GM23338 (cell line): ENCODE data around the gene ANTKMT. TPM values are rescaled to one million over a fixed set of nuclear protein-coding genes. Genes with fewer than 3 reads are reported as not detected.
A peak's percentile ranks its signal among the peaks of the same experiment; 100 is the strongest.

ENCODE experiments used
- ATAC-seq: fragments of 200-7000 bp; cut with Tn5 transposase; 3 replicates; pipeline ENCODE4 v1.9.1; 2020
- DNase-seq: peaks from one replicate; pipeline ENCODE4 v3.0.0-alpha.2; 2015; ENCODE audit warnings: low spot score
- H2AFZ ChIP-seq: fragments of 200-600 bp; sonication (generic); 2 replicates; pipeline ENCODE4 v1.8.0; 2016; ENCODE audit warnings: antibody characterized with exemption, mild to moderate bottlenecking, moderate library complexity
- H3F3A ChIP-seq: fragments of 200-600 bp; sonication (generic); replicated peaks from 2 replicates; pipeline ENCODE4 v1.8.0; 2017; ENCODE audit warnings: antibody characterized with exemption, mixed run types, low read depth
- H3K27ac ChIP-seq: fragments of 200-600 bp; sonication (generic); 2 replicates; pipeline ENCODE4 v1.6.1; 2016; ENCODE audit warnings: low read depth
- H3K27me3 ChIP-seq: fragments of 200-600 bp; sonication (generic); 2 replicates; pipeline ENCODE4 v1.8.0; 2016; ENCODE audit warnings: mild to moderate bottlenecking, mixed run types, moderate library complexity; ENCODE audit not compliant: insufficient read depth
- H3K36me3 ChIP-seq: fragments of 200-600 bp; sonication (generic); 2 replicates; pipeline ENCODE4 v1.8.0; 2016; ENCODE audit warnings: mild to moderate bottlenecking; ENCODE audit not compliant: insufficient read depth
- H3K4me1 ChIP-seq: fragments of 200-600 bp; sonication (generic); 2 replicates; pipeline ENCODE4 v1.8.0; 2016; ENCODE audit warnings: mild to moderate bottlenecking, moderate library complexity; ENCODE audit not compliant: insufficient read depth
- H3K4me2 ChIP-seq: fragments of 200-600 bp; sonication (generic); 2 replicates; pipeline ENCODE4 v1.7.1; 2017; ENCODE audit warnings: mixed run types
- H3K4me3 ChIP-seq: fragments of 200-600 bp; sonication (generic); 2 replicates; pipeline ENCODE4 v1.6.1; 2016; ENCODE audit warnings: mixed run types
- H3K79me2 ChIP-seq: fragments of 200-600 bp; sonication (generic); replicated peaks from 2 replicates; pipeline ENCODE4 v1.8.0; 2017; ENCODE audit warnings: mild to moderate bottlenecking; ENCODE audit not compliant: insufficient read depth
- H3K9me2 ChIP-seq: fragments of 200-600 bp; sonication (generic); 2 replicates; pipeline ENCODE4 v1.8.0; 2017; ENCODE audit not compliant: insufficient read depth
- H4K20me1 ChIP-seq: fragments of 200-600 bp; sonication (generic); replicated peaks from 2 replicates; pipeline ENCODE4 v1.8.0; 2017; ENCODE audit warnings: mild to moderate bottlenecking; ENCODE audit not compliant: insufficient read depth
- H3K27ac Mint-ChIP-seq: 2 replicates; pipeline ENCODE4 v1.8.0; 2020; ENCODE audit warnings: inconsistent platforms, mild to moderate bottlenecking, moderate library complexity, mixed read lengths
- H3K27me3 Mint-ChIP-seq: 3 replicates; pipeline ENCODE4 v1.8.0; 2022; ENCODE audit warnings: low read depth, mild to moderate bottlenecking, moderate library complexity, mixed read lengths, inconsistent platforms; ENCODE audit not compliant: insufficient read depth, poor library complexity
- H3K36me3 Mint-ChIP-seq: 3 replicates; pipeline ENCODE4 v1.8.0; 2021; ENCODE audit warnings: low read depth, mild to moderate bottlenecking, inconsistent platforms, moderate library complexity, mixed read lengths
- H3K4me1 Mint-ChIP-seq: 3 replicates; pipeline ENCODE4 v1.8.0; 2020; ENCODE audit warnings: mild to moderate bottlenecking, inconsistent platforms, mixed read lengths
- H3K4me3 Mint-ChIP-seq: 3 replicates; pipeline ENCODE4 v1.8.0; 2021; ENCODE audit warnings: moderate library complexity, mild to moderate bottlenecking, inconsistent platforms, mixed read lengths
- H3K9me3 Mint-ChIP-seq: 3 replicates; pipeline ENCODE4 v1.8.0; 2020; ENCODE audit warnings: moderate library complexity, mild to moderate bottlenecking, inconsistent platforms, mixed read lengths
- EZH2 ChIP-seq: fragments of 200-600 bp; sonication (generic); IDR thresholded peaks from one replicate; pipeline ENCODE4 v1.8.0; 2017; ENCODE audit warnings: antibody characterized with exemption, mild to moderate bottlenecking, low read depth; ENCODE audit not compliant: unreplicated experiment
- EZH2phosphoT487 ChIP-seq: fragments of 200-600 bp; sonication (generic); IDR thresholded peaks from one replicate; pipeline ENCODE4 v1.8.1; 2018; ENCODE audit warnings: antibody characterized with exemption; ENCODE audit not compliant: unreplicated experiment
- JUNB ChIP-seq: IDR thresholded peaks from one replicate; pipeline ENCODE4 v1.6.1; 2016; ENCODE audit warnings: antibody characterized with exemption; ENCODE audit not compliant: unreplicated experiment
- NANOG ChIP-seq: IDR thresholded peaks from 2 replicates; pipeline ENCODE4 v1.6.1; 2016; ENCODE audit warnings: antibody characterized with exemption, borderline replicate concordance
- POLR2AphosphoS5 ChIP-seq: IDR thresholded peaks from 2 replicates; pipeline ENCODE4 v1.6.1; 2016; ENCODE audit warnings: antibody characterized with exemption, low read depth
- STAT1 ChIP-seq: IDR thresholded peaks from one replicate; pipeline ENCODE4 v1.6.1; 2016; ENCODE audit warnings: antibody characterized with exemption; ENCODE audit not compliant: unreplicated experiment
- ZNF114 ChIP-seq: fragments of 250-450 bp; sonication (Bioruptor Pico); IDR thresholded peaks from 2 replicates; pipeline ENCODE4 v1.5.0; 2020; ENCODE audit warnings: mild to moderate bottlenecking, moderate library complexity
- ZNF331 ChIP-seq: fragments of 250-450 bp; sonication (Bioruptor Pico); IDR thresholded peaks from 2 replicates; pipeline ENCODE4 v1.5.0; 2020; ENCODE audit warnings: low read depth, mild to moderate bottlenecking, moderate library complexity
- polyA plus RNA-seq: library from polyadenylated mRNA; unstranded; fragments of >200 nt; fragmentation: Nextera tagmentation; extraction: Ambion mirVana; gene quantifications from 2 replicates; pipeline ENCODE4 v1.2.1, GENCODE V29; 2016
- total RNA-seq: library from RNA; depleted of rRNA; stranded (reverse); fragments of >200 nt; shearing (Covaris generic); gene quantifications from 2 replicates; pipeline ENCODE4 v1.2.3, GENCODE V29; 2014
- TF ChIP-seq, protein P1 (sequence below): IDR thresholded peaks from 2 replicates; pipeline ENCODE4 v1.6.1; 2016; ENCODE audit warnings: antibody characterized with exemption
- TF ChIP-seq, protein P2 (sequence below): fragments of 250-450 bp; sonication (Bioruptor Pico); IDR thresholded peaks from 2 replicates; pipeline ENCODE4 v1.5.0; 2020; ENCODE audit warnings: mild to moderate bottlenecking, moderate library complexity
- TF ChIP-seq, protein P3 (sequence below): IDR thresholded peaks from one replicate; pipeline ENCODE4 v1.6.1; 2018; ENCODE audit warnings: antibody characterized with exemption; ENCODE audit not compliant: unreplicated experiment
- TF ChIP-seq, protein P4 (sequence below), 2 experiments: fragments of 200-600 bp in 1 of 2; sonication (generic) in 1 of 2; conservative IDR thresholded peaks; 2 replicates each; pipeline versions ENCODE4 v1.5.1 to v1.6.1; 2016 to 2017; ENCODE audit warnings: antibody characterized with exemption in 2 of 2, low read depth in 2 of 2, mild to moderate bottlenecking in 2 of 2, moderate library complexity in 1 of 2

The ANTKMT gene
- total and polyA plus RNA-seq, 2 experiments from 2014 or later = 23.8 to 37.2 TPM

DNA sequence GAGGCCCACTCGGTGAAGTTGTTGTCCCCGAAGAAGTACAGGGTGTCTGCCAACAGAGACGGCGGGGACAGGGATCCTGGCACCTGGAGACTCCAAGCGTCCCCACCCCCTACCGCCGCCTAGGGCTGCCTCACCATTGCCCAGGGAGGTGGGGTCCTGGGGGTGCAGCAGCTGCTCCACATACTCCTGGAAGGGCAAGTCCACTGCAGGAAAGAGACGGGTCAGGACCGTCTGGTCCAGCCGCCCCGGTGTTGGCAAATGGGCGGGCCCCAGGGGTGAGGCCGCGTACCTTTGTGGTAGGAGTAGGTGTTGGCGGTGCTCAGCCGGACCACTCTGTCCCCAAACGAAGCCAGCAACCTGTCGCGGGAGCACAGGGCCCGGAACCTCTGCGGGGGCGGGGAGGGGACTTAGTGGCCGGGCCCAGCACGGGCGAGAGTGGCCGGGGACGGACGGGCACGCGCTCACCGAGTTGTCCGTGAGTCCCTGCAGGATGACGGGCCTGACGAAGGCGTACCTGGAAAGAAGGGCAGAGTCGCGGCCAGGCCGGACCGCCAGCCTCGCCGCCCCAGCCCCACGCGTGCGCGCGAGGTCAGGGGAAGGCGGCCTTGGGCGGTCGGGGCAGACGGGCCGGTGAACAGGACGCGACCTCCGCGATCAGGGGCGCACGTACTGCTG lies 37.4 kb upstream of the ANTKMT start:
- peaks cover 20% of the 10 kb centered on the region for H3K4me1 Mint-ChIP-seq
- Histone ChIP-seq H3K27me3 (no peaks in the 10 kb centered on the region), H3K4me3 (peak overlapping the region; percentile 72), H3F3A (peaks cover 24% of the 10 kb centered on the region), H3K4me1 (peaks cover 5% of the 10 kb centered on the region; the same call in 1 of the 2 replicates), H3K27ac (peak overlapping the region; percentile 59; the same call in 1 of the 2 replicates), H3K4me2 (peak overlapping the region; percentile 84), H3K79me2 (peaks cover 9% of the 10 kb centered on the region; the same call in 1 of the 2 replicates), H3K9me2 (no peaks in the 10 kb centered on the region), H2AFZ (no peak overlapping the region), H3K36me3 (no peaks in the 10 kb centered on the region; the same call in 1 of the 2 replicates), H4K20me1 (peaks cover 14% of the 10 kb centered on the region; the same call in 1 of the 2 replicates)
- no peaks in the 10 kb centered on the region; the same call in 1 of the 3 replicates for H3K9me3 Mint-ChIP-seq
- peaks cover 34% of the 10 kb centered on the region for H3K36me3 Mint-ChIP-seq
- peak overlapping the region; percentile 84 for H3K4me3 Mint-ChIP-seq
- no peak for DNase-seq
- TF ChIP-seq, protein P1, sequence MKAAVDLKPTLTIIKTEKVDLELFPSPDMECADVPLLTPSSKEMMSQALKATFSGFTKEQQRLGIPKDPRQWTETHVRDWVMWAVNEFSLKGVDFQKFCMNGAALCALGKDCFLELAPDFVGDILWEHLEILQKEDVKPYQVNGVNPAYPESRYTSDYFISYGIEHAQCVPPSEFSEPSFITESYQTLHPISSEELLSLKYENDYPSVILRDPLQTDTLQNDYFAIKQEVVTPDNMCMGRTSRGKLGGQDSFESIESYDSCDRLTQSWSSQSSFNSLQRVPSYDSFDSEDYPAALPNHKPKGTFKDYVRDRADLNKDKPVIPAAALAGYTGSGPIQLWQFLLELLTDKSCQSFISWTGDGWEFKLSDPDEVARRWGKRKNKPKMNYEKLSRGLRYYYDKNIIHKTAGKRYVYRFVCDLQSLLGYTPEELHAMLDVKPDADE = no peak
- TF ChIP-seq STAT1 = no peak
- TF ChIP-seq, protein P2, sequence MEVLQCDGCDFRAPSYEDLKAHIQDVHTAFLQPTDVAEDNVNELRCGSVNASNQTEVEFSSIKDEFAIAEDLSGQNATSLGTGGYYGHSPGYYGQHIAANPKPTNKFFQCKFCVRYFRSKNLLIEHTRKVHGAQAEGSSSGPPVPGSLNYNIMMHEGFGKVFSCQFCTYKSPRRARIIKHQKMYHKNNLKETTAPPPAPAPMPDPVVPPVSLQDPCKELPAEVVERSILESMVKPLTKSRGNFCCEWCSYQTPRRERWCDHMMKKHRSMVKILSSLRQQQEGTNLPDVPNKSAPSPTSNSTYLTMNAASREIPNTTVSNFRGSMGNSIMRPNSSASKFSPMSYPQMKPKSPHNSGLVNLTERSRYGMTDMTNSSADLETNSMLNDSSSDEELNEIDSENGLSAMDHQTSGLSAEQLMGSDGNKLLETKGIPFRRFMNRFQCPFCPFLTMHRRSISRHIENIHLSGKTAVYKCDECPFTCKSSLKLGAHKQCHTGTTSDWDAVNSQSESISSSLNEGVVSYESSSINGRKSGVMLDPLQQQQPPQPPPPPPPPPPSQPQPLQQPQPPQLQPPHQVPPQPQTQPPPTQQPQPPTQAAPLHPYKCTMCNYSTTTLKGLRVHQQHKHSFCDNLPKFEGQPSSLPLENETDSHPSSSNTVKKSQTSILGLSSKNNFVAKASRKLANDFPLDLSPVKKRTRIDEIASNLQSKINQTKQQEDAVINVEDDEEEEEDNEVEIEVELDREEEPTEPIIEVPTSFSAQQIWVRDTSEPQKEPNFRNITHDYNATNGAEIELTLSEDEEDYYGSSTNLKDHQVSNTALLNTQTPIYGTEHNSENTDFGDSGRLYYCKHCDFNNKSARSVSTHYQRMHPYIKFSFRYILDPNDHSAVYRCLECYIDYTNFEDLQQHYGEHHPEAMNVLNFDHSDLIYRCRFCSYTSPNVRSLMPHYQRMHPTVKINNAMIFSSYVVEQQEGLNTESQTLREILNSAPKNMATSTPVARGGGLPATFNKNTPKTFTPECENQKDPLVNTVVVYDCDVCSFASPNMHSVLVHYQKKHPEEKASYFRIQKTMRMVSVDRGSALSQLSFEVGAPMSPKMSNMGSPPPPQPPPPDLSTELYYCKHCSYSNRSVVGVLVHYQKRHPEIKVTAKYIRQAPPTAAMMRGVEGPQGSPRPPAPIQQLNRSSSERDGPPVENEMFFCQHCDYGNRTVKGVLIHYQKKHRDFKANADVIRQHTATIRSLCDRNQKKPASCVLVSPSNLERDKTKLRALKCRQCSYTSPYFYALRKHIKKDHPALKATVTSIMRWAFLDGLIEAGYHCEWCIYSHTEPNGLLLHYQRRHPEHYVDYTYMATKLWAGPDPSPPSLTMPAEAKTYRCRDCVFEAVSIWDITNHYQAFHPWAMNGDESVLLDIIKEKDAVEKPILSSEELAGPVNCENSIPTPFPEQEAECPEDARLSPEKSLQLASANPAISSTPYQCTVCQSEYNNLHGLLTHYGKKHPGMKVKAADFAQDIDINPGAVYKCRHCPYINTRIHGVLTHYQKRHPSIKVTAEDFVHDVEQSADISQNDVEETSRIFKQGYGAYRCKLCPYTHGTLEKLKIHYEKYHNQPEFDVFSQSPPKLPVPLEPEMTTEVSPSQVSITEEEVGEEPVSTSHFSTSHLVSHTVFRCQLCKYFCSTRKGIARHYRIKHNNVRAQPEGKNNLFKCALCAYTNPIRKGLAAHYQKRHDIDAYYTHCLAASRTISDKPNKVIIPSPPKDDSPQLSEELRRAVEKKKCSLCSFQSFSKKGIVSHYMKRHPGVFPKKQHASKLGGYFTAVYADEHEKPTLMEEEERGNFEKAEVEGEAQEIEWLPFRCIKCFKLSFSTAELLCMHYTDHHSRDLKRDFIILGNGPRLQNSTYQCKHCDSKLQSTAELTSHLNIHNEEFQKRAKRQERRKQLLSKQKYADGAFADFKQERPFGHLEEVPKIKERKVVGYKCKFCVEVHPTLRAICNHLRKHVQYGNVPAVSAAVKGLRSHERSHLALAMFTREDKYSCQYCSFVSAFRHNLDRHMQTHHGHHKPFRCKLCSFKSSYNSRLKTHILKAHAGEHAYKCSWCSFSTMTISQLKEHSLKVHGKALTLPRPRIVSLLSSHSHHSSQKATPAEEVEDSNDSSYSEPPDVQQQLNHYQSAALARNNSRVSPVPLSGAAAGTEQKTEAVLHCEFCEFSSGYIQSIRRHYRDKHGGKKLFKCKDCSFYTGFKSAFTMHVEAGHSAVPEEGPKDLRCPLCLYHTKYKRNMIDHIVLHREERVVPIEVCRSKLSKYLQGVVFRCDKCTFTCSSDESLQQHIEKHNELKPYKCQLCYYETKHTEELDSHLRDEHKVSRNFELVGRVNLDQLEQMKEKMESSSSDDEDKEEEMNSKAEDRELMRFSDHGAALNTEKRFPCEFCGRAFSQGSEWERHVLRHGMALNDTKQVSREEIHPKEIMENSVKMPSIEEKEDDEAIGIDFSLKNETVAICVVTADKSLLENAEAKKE (CRISPR knock-in tag) = no peak
- no peak for TF ChIP-seq EZH2phosphoT487
- no peak for TF ChIP-seq NANOG
- TF ChIP-seq ZNF331 (CRISPR knock-in tag) = no peak
- TF ChIP-seq, protein P3, sequence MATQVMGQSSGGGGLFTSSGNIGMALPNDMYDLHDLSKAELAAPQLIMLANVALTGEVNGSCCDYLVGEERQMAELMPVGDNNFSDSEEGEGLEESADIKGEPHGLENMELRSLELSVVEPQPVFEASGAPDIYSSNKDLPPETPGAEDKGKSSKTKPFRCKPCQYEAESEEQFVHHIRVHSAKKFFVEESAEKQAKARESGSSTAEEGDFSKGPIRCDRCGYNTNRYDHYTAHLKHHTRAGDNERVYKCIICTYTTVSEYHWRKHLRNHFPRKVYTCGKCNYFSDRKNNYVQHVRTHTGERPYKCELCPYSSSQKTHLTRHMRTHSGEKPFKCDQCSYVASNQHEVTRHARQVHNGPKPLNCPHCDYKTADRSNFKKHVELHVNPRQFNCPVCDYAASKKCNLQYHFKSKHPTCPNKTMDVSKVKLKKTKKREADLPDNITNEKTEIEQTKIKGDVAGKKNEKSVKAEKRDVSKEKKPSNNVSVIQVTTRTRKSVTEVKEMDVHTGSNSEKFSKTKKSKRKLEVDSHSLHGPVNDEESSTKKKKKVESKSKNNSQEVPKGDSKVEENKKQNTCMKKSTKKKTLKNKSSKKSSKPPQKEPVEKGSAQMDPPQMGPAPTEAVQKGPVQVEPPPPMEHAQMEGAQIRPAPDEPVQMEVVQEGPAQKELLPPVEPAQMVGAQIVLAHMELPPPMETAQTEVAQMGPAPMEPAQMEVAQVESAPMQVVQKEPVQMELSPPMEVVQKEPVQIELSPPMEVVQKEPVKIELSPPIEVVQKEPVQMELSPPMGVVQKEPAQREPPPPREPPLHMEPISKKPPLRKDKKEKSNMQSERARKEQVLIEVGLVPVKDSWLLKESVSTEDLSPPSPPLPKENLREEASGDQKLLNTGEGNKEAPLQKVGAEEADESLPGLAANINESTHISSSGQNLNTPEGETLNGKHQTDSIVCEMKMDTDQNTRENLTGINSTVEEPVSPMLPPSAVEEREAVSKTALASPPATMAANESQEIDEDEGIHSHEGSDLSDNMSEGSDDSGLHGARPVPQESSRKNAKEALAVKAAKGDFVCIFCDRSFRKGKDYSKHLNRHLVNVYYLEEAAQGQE = no peak
- no peak for TF ChIP-seq EZH2
- no peak for TF ChIP-seq POLR2AphosphoS5
- TF ChIP-seq, protein P4, sequence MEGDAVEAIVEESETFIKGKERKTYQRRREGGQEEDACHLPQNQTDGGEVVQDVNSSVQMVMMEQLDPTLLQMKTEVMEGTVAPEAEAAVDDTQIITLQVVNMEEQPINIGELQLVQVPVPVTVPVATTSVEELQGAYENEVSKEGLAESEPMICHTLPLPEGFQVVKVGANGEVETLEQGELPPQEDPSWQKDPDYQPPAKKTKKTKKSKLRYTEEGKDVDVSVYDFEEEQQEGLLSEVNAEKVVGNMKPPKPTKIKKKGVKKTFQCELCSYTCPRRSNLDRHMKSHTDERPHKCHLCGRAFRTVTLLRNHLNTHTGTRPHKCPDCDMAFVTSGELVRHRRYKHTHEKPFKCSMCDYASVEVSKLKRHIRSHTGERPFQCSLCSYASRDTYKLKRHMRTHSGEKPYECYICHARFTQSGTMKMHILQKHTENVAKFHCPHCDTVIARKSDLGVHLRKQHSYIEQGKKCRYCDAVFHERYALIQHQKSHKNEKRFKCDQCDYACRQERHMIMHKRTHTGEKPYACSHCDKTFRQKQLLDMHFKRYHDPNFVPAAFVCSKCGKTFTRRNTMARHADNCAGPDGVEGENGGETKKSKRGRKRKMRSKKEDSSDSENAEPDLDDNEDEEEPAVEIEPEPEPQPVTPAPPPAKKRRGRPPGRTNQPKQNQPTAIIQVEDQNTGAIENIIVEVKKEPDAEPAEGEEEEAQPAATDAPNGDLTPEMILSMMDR (conservative IDR thresholded peaks at IDR 0.05; ENCODE audit: low read depth in 2 of 2) = no peak
- no peak for TF ChIP-seq ZNF114
- no peak for TF ChIP-seq JUNB
- 0 out of 2 replicates have a peak overlapping the region, but pooled peaks have one; percentile 23 for H3K27ac Mint-ChIP-seq
- ATAC-seq = no peak
- H3K27me3 Mint-ChIP-seq = peaks cover 23% of the 10 kb centered on the region
